B cell (primary cell): ENCODE data around the gene FGD4.

Experiments used
- CTCF ChIP-seq: fragments of 200-600 bp; IDR thresholded peaks from one replicate; pipeline ENCODE4 v1.8.0; 2022; ENCODE audit warnings: antibody characterized with exemption, mild to moderate bottlenecking
- EZH2 ChIP-seq: IDR thresholded peaks from 2 replicates; pipeline ENCODE4 v1.6.1; 2012; ENCODE audit warnings: borderline replicate concordance, low read depth, mild to moderate bottlenecking, moderate library complexity, low read length; ENCODE audit not compliant: insufficient read depth, poor library complexity, severe bottlenecking

GRCh38 chr12:32542428-32543229, 143.3 kb downstream of the FGD4 start:
- no peak for TF ChIP-seq CTCF
- no peak for TF ChIP-seq EZH2
